K562 (cell line): Measurements from ENCODE around the gene BCAS3.
"Not testable (repeated sequence)": the region's sequence is repeated elsewhere in the genome, so short reads cannot be mapped to it uniquely, and the experiment has no call there.

ENCODE experiments used
- HINFP ChIP-seq: fragments of 450-650 bp; conservative IDR thresholded peaks from 2 replicates; pipeline ENCODE4 v1.6.1; 2016; ENCODE audit warnings: missing genetic modification characterization, low read depth, mild to moderate bottlenecking, control low read depth, missing compliant biosample characterization
- POLR2A ChIP-seq: fragments of 450-650 bp; conservative IDR thresholded peaks from 2 replicates; pipeline ENCODE4 v1.6.1; 2016

- not testable (repeated sequence) for TF ChIP-seq POLR2A, HINFP
These were observed 83.7 kb downstream of the BCAS3 start for GRCh38 chr17:60761301-60761700.
